ENCODE results near the gene CLSTN1. TPM values are rescaled to one million over a fixed set of nuclear protein-coding genes. Genes with fewer than 3 reads are reported as not detected.

CLSTN1 gene
- total RNA-seq, 1 donor from 2014 or later: 75.4 TPM

GRCh38 chr1:9746651-9747050, 77.1 kb downstream of the CLSTN1 start:
- peaks cover 38% of the 10 kb centered on the region for H3K36me3 Mint-ChIP-seq
- H3K36me3 ChIP-seq: peaks cover 11% of the 10 kb centered on the region
- no peak overlapping the region for H3K27ac Mint-ChIP-seq

GRCh38 chr1:9746211-9746610, 77.6 kb downstream of the CLSTN1 start:
- TF ChIP-seq EZH2phosphoT487 (IDR thresholded peaks at IDR 0.05): no peak
- no peak for TF ChIP-seq CTCF (IDR thresholded peaks at IDR 0.05)
- TF ChIP-seq EZH2 (IDR thresholded peaks at IDR 0.05): no peak
- peaks cover 2% of the 10 kb centered on the region for H3K27me3 Mint-ChIP-seq (ENCODE audit: insufficient read depth, low read depth)
- no peaks in the 10 kb centered on the region for H3K79me2 ChIP-seq (ENCODE audit: low read depth)
- no peaks in the 10 kb centered on the region for H3K27me3 ChIP-seq
- H3K9me3 Mint-ChIP-seq: no peaks in the 10 kb centered on the region
- H3F3A ChIP-seq (ENCODE audit: low read depth): no peaks in the 10 kb centered on the region
- no peak overlapping the region for H3K4me3 ChIP-seq
- DNase-seq (ENCODE audit: low spot score): no peak
- peaks cover 36% of the 10 kb centered on the region for H3K36me3 Mint-ChIP-seq
- H3K4me1 Mint-ChIP-seq: no peaks in the 10 kb centered on the region
- H3K36me3 ChIP-seq: peaks cover 11% of the 10 kb centered on the region
- H3K9me3 ChIP-seq (ENCODE audit: low read depth): no peaks in the 10 kb centered on the region
- H3K9ac ChIP-seq: no peak overlapping the region
- H3K27ac Mint-ChIP-seq: no peak overlapping the region
- no peaks in the 10 kb centered on the region for H4K20me1 ChIP-seq (ENCODE audit: low read depth)
- no peak overlapping the region for H3K27ac ChIP-seq
- no peaks in the 10 kb centered on the region for H3K4me1 ChIP-seq
- no peak overlapping the region for H3K4me2 ChIP-seq
- H2AFZ ChIP-seq (replicated peaks): no peak overlapping the region
- no peak overlapping the region for H3K4me3 Mint-ChIP-seq

More at GRCh38 chr1:9746651-9747050, 77.1 kb downstream of the CLSTN1 start:
- Mint-ChIP-seq H3K9me3 (no peaks in the 10 kb centered on the region), H3K4me3 (no peak overlapping the region), H3K4me1 (no peaks in the 10 kb centered on the region), H3K27me3 (ENCODE audit: insufficient read depth, low read depth) (peaks cover 2% of the 10 kb centered on the region)
- H3K4me2 ChIP-seq: no peak overlapping the region
- no peaks in the 10 kb centered on the region for H3K79me2 ChIP-seq (ENCODE audit: low read depth)
- no peaks in the 10 kb centered on the region for H3K9me3 ChIP-seq (ENCODE audit: low read depth)
- H3K4me3 ChIP-seq: no peak overlapping the region
- no peak for DNase-seq (ENCODE audit: low spot score)
- H3K27me3 ChIP-seq: no peaks in the 10 kb centered on the region
- H3K9ac ChIP-seq: no peak overlapping the region
- no peaks in the 10 kb centered on the region for H3F3A ChIP-seq (ENCODE audit: low read depth)
- no peak overlapping the region for H2AFZ ChIP-seq (replicated peaks)
- no peaks in the 10 kb centered on the region for H4K20me1 ChIP-seq (ENCODE audit: low read depth)
- no peak overlapping the region for H3K27ac ChIP-seq
- no peak for TF ChIP-seq EZH2phosphoT487 (IDR thresholded peaks at IDR 0.05)
- no peak for TF ChIP-seq EZH2 (IDR thresholded peaks at IDR 0.05)
- TF ChIP-seq CTCF (IDR thresholded peaks at IDR 0.05): no peak
- no peaks in the 10 kb centered on the region for H3K4me1 ChIP-seq

- no peak overlapping the region for H2AFZ ChIP-seq (replicated peaks)
- H3K4me1 Mint-ChIP-seq: no peaks in the 10 kb centered on the region
- no peaks in the 10 kb centered on the region for H3K27me3 ChIP-seq
- H3K4me3 Mint-ChIP-seq: no peak overlapping the region
- peak overlapping the region; percentile 57 for H3K27ac Mint-ChIP-seq
- peaks cover 36% of the 10 kb centered on the region for H3K36me3 Mint-ChIP-seq
- no peak for DNase-seq (ENCODE audit: low spot score)
- H4K20me1 ChIP-seq (ENCODE audit: low read depth): no peaks in the 10 kb centered on the region
- H3K4me1 ChIP-seq: no peaks in the 10 kb centered on the region
- no peak overlapping the region for H3K4me2 ChIP-seq
- no peaks in the 10 kb centered on the region for H3K9me3 Mint-ChIP-seq
- no peaks in the 10 kb centered on the region for H3K9me3 ChIP-seq (ENCODE audit: low read depth)
- peaks cover 2% of the 10 kb centered on the region for H3K27me3 Mint-ChIP-seq (ENCODE audit: insufficient read depth, low read depth)
- no peak overlapping the region for H3K27ac ChIP-seq
- H3F3A ChIP-seq (ENCODE audit: low read depth): no peaks in the 10 kb centered on the region
- H3K36me3 ChIP-seq: peaks cover 13% of the 10 kb centered on the region
- TF ChIP-seq EZH2phosphoT487 (IDR thresholded peaks at IDR 0.05): no peak
- TF ChIP-seq EZH2 (IDR thresholded peaks at IDR 0.05): no peak
- H3K4me3 ChIP-seq: no peak overlapping the region
- no peak overlapping the region for H3K9ac ChIP-seq
- H3K79me2 ChIP-seq (ENCODE audit: low read depth): no peaks in the 10 kb centered on the region
These were observed 79.5 kb downstream of the CLSTN1 start for GRCh38 chr1:9744106-9744799.

DNA sequence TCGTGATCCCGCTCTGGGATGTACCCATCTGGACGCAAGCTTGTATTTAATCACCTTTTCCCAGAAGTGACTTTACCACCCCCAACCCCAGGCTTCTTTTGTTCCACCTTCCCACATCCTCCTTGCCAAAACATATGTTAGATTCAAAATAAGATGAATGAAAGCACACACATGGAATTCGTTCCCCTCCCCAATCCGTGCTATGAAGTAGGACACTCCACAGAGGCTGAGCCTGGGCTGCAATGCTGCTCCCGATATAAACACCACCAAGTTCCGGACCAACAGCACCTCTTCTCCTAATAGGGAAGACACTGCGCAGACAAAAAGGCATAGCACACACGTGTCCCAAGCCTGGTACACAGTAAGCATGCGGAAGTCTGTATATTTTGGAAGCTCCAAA, 86.1 kb downstream of the CLSTN1 start:
- H3K9me3 ChIP-seq (ENCODE audit: low read depth): no peaks in the 10 kb centered on the region
- no peaks in the 10 kb centered on the region for H3K79me2 ChIP-seq (ENCODE audit: low read depth)
- peaks cover 47% of the 10 kb centered on the region for H3K36me3 Mint-ChIP-seq
- no peaks in the 10 kb centered on the region for H3K4me1 ChIP-seq
- no peaks in the 10 kb centered on the region for H3K27me3 ChIP-seq
- H3F3A ChIP-seq (ENCODE audit: low read depth): no peaks in the 10 kb centered on the region
- H3K4me3 ChIP-seq: no peak overlapping the region
- H3K27ac ChIP-seq: no peak overlapping the region
- H3K4me3 Mint-ChIP-seq: no peak overlapping the region
- H3K4me2 ChIP-seq: no peak overlapping the region
- peaks cover 5% of the 10 kb centered on the region for H3K9me3 Mint-ChIP-seq
- peaks cover 11% of the 10 kb centered on the region for H3K36me3 ChIP-seq
- H3K4me1 Mint-ChIP-seq: no peaks in the 10 kb centered on the region
- TF ChIP-seq EZH2 (IDR thresholded peaks at IDR 0.05) (no peak), EZH2phosphoT487 (IDR thresholded peaks at IDR 0.05) (no peak), CTCF (IDR thresholded peaks at IDR 0.05) (no peak)
- no peak overlapping the region for H2AFZ ChIP-seq (replicated peaks)
- no peak overlapping the region for H3K27ac Mint-ChIP-seq
- no peak for DNase-seq (ENCODE audit: low spot score)
- no peaks in the 10 kb centered on the region for H4K20me1 ChIP-seq (ENCODE audit: low read depth)
- H3K27me3 Mint-ChIP-seq (ENCODE audit: insufficient read depth, low read depth): peaks cover 2% of the 10 kb centered on the region
- H3K9ac ChIP-seq: no peak overlapping the region

Measured in neural progenitor cell (in vitro differentiated cells).